Hematopoietic multipotent progenitor cell treated with erythropoietin and hydrocortisone succinate and interleukin-3 and kit ligand, for 6 days (in vitro differentiated cells): ENCODE results near the gene CSNK2A2.

ENCODE experiments used
- DNase-seq: peaks from one replicate; pipeline ENCODE4 v3.0.0-alpha.2; 2015

The CSNK2A2 gene

GRCh38 chr16:58109330-58109729, 88.6 kb downstream of the CSNK2A2 start:
- no peak for DNase-seq
